Activated gamma-delta T cell treated with anti-CD3 and anti-CD28 coated beads, Interleukin-2, amount 50 U/mL, for 16 hours (primary cell): ENCODE data around the gene QKI.
"Not testable (repeated sequence)": the region's sequence is repeated elsewhere in the genome, so short reads cannot be mapped to it uniquely, and the experiment has no call there.

Source experiments
- DNase-seq: peaks from one replicate; pipeline ENCODE4 v3.0.0-alpha.2; 2020; ENCODE audit warnings: low read depth

The QKI gene

GRCh38 chr6:163414117-163414945 is at the start of gene QKI:
Gene QKI, plus strand, starts transcription at chr6:163414718. Its CDS starts 476 bp downstream, at chr6:163415194.
- DNase-seq = peak; percentile 65

GRCh38 chr6:163366288-163366687 is 48.2 kb upstream of the QKI start:
- no peak for DNase-seq

GRCh38 chr6:163367497-163368183 is 46.9 kb upstream of the QKI start:
- DNase-seq = no peak

- DNase-seq = no peak
Measured at GRCh38 chr6:163369141-163369540, 45.4 kb upstream of the QKI start.

GRCh38 chr6:163369628-163370365 is 44.7 kb upstream of the QKI start:
- DNase-seq = no peak

GRCh38 chr6:163370464-163371117 is 43.9 kb upstream of the QKI start:
- no peak for DNase-seq

- no peak for DNase-seq
Measured at GRCh38 chr6:163371129-163371528, 43.4 kb upstream of the QKI start.

GRCh38 chr6:163373240-163373639 is 41.3 kb upstream of the QKI start:
- no peak for DNase-seq

- DNase-seq = no peak
Measured at GRCh38 chr6:163375361-163375760, 39.2 kb upstream of the QKI start.

GRCh38 chr6:163376187-163376586 is 38.3 kb upstream of the QKI start:
- DNase-seq = no peak

GRCh38 chr6:163377561-163377960 is 37.0 kb upstream of the QKI start:
- no peak for DNase-seq

- no peak for DNase-seq
Measured at GRCh38 chr6:163380216-163380615, 34.3 kb upstream of the QKI start.

GRCh38 chr6:163381118-163381756 is 33.3 kb upstream of the QKI start:
- DNase-seq = no peak

GRCh38 chr6:163383396-163383795 is 31.1 kb upstream of the QKI start:
- not testable (repeated sequence) for DNase-seq

- no peak for DNase-seq
Measured at GRCh38 chr6:163383912-163384311, 30.6 kb upstream of the QKI start.

GRCh38 chr6:163384510-163384909 is 30.0 kb upstream of the QKI start:
- no peak for DNase-seq

GRCh38 chr6:163385503-163385902 is 29.0 kb upstream of the QKI start:
- not testable (repeated sequence) for DNase-seq

GRCh38 chr6:163386329-163386908 is 28.1 kb upstream of the QKI start:
- no peak for DNase-seq

GRCh38 chr6:163387317-163387716 is 27.2 kb upstream of the QKI start:
- no peak for DNase-seq

- no peak for DNase-seq
Measured at GRCh38 chr6:163389354-163389753, 25.2 kb upstream of the QKI start.

- no peak for DNase-seq
Measured at GRCh38 chr6:163390770-163391169, 23.7 kb upstream of the QKI start.
